Measurements from ENCODE around the gene TFB1M.

The TFB1M gene

GRCh38 chr6:155244434-155244833 is 69.8 kb downstream of the TFB1M start:
- Histone ChIP-seq H3K4me3 (replicated peaks; ENCODE audit: low read depth, low read length) (no peak overlapping the region), H3K36me3 (ENCODE audit: control insufficient read depth, insufficient read depth, low read length) (peaks cover 30% of the 10 kb centered on the region), H3K27me3 (replicated peaks; ENCODE audit: control insufficient read depth, insufficient read depth, low read length) (no peaks in the 10 kb centered on the region)
- TF ChIP-seq CTCF (IDR thresholded peaks at IDR 0.05; ENCODE audit: insufficient read depth, low read length, poor library complexity, severe bottlenecking), result no peak
- no peak for DNase-seq (ENCODE audit: extremely low read depth, insufficient read length)

- no peak for TF ChIP-seq CTCF (IDR thresholded peaks at IDR 0.05; ENCODE audit: insufficient read depth, low read length, poor library complexity, severe bottlenecking)
- H3K4me3 ChIP-seq (replicated peaks; ENCODE audit: low read depth, low read length), result no peak overlapping the region
- H3K27me3 ChIP-seq (replicated peaks; ENCODE audit: control insufficient read depth, insufficient read depth, low read length), result no peaks in the 10 kb centered on the region
- peaks cover 37% of the 10 kb centered on the region for H3K36me3 ChIP-seq (ENCODE audit: control insufficient read depth, insufficient read depth, low read length)
- no peak for DNase-seq (ENCODE audit: extremely low read depth, insufficient read length)
These were observed 72.3 kb downstream of the TFB1M start for GRCh38 chr6:155241966-155242365.

- Histone ChIP-seq H3K36me3 (ENCODE audit: control insufficient read depth, insufficient read depth, low read length) (peaks cover 32% of the 10 kb centered on the region), H3K27me3 (replicated peaks; ENCODE audit: control insufficient read depth, insufficient read depth, low read length) (no peaks in the 10 kb centered on the region), H3K4me3 (replicated peaks; ENCODE audit: low read depth, low read length) (no peak overlapping the region)
- no peak for DNase-seq (ENCODE audit: extremely low read depth, insufficient read length)
- TF ChIP-seq CTCF (IDR thresholded peaks at IDR 0.05; ENCODE audit: insufficient read depth, low read length, poor library complexity, severe bottlenecking), result no peak
These were observed 73.2 kb downstream of the TFB1M start for GRCh38 chr6:155240905-155241600.

DNA sequence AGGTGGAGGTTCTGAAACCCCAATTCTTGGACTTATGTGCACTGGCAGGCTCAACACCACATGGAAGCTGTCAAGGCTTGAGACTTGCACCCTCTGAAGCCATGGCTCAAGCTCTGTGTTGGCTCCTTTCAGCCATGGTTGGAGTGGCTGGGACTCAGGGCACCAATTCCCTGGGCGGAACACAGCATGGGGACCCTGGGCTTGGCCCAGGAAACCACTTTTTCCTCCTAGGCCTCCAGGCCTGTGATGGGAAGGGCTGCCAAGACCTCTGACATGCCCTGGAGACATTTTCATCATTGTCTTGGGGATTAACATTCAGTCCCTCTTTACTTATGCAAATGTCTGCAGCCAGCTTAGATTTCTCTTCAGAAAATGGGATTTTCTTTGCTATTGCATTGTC is 76.7 kb downstream of the TFB1M start:
- no peak overlapping the region for H3K4me3 ChIP-seq (replicated peaks; ENCODE audit: low read depth, low read length)
- TF ChIP-seq CTCF (IDR thresholded peaks at IDR 0.05; ENCODE audit: insufficient read depth, low read length, poor library complexity, severe bottlenecking), result no peak
- H3K27me3 ChIP-seq (replicated peaks; ENCODE audit: control insufficient read depth, insufficient read depth, low read length), result no peaks in the 10 kb centered on the region
- peaks cover 24% of the 10 kb centered on the region for H3K36me3 ChIP-seq (ENCODE audit: control insufficient read depth, insufficient read depth, low read length)
- no peak for DNase-seq (ENCODE audit: extremely low read depth, insufficient read length)

DNA sequence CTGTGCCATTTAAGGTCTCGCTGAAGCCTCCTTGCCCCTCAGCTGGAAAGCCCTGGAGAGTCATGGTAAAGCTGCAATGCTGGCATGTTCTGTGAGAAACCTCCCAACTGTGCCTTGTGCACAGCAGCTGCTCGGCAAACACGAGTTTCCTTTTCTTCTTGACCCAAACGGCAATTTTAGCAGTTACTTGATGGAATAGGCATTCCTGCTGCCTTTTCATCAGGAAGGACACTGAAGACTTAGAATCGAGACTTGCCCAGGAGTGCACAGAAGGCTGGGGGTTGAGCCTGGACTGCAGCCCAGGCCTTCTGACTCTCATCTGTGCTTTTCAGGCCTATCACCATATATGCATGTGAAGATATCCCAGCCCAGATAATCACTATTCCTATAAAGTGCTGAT is 79.2 kb downstream of the TFB1M start:
- no peak overlapping the region for H3K4me3 ChIP-seq (replicated peaks; ENCODE audit: low read depth, low read length)
- DNase-seq (ENCODE audit: extremely low read depth, insufficient read length), result no peak
- peaks cover 20% of the 10 kb centered on the region for H3K36me3 ChIP-seq (ENCODE audit: control insufficient read depth, insufficient read depth, low read length)
- no peaks in the 10 kb centered on the region for H3K27me3 ChIP-seq (replicated peaks; ENCODE audit: control insufficient read depth, insufficient read depth, low read length)
- TF ChIP-seq CTCF (IDR thresholded peaks at IDR 0.05; ENCODE audit: insufficient read depth, low read length, poor library complexity, severe bottlenecking), result no peak

DNA sequence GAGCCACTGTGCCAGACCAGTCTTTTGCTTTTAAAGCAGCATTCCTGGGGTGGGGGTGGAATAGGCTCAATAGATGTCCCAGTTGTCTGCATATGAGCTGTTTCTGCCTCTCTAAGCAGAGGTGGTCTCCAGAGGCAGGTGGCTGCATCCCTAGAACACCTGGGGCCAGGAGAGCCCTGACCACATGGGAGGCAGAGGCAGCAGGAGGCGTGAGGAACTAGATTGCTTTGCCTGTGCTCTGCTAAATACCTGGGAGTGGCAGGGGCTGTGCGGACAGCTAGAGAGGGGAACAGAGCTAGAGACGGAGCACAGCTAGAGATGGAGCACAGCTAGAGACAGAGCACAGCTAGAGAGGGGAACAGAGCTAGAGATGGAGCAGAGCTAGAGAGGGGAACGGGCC is 79.6 kb downstream of the TFB1M start:
- no peak for TF ChIP-seq CTCF (IDR thresholded peaks at IDR 0.05; ENCODE audit: insufficient read depth, low read length, poor library complexity, severe bottlenecking)
- H3K4me3 ChIP-seq (replicated peaks; ENCODE audit: low read depth, low read length), result no peak overlapping the region

More for the DNA sequence above, 79.6 kb downstream of the TFB1M start:
- Histone ChIP-seq H3K36me3 (ENCODE audit: control insufficient read depth, insufficient read depth, low read length) (peaks cover 23% of the 10 kb centered on the region), H3K27me3 (replicated peaks; ENCODE audit: control insufficient read depth, insufficient read depth, low read length) (no peaks in the 10 kb centered on the region)
- no peak for DNase-seq (ENCODE audit: extremely low read depth, insufficient read length)
